IMR-90 (cell line): ENCODE measurements around the gene NKG7. TPM values are rescaled to one million over a fixed set of nuclear protein-coding genes. Genes with fewer than 3 reads are reported as not detected.

Source experiments
- ATAC-seq: fragments of 200-7000 bp; cut with Tn5 transposase; 2 replicates; pipeline ENCODE4 v1.9.1; 2020; ENCODE audit warnings: low read depth, mild to moderate bottlenecking, moderate library complexity
- BruUV-seq: library from RNA; stranded (reverse); fragments of 400-500 nt; replicated peaks from 2 replicates; lab custom pipeline; 2021; lab: Mats Ljungman, UMichigan
- CTCF ChIA-PET: fragments of 300-600 bp; formaldehyde crosslinking; extraction: SDS; loops from one replicate; lab custom pipeline; 2021; ENCODE audit warnings: antibody characterized with exemption; lab: Yijun Ruan, JAX
- POLR2A ChIA-PET: fragments of 300-600 bp; sonication (Branson Sonifier 250); formaldehyde crosslinking; loops from one replicate; lab custom pipeline; 2022; ENCODE audit warnings: antibody characterized with exemption; ENCODE audit not compliant: unreplicated experiment; lab: Charles Lee
- DNase-seq: peaks from one replicate; pipeline ENCODE4 v3.0.0; 2013
- H2AFZ ChIP-seq: replicated peaks from 2 replicates; pipeline ENCODE3; 2013; ENCODE audit warnings: low read length, mild to moderate bottlenecking; ENCODE audit not compliant: poor library complexity
- H2AK5ac ChIP-seq: 2 replicates; pipeline ENCODE4 v1.6.1; 2013; ENCODE audit warnings: low read depth, low read length, inconsistent platforms
- H2AK9ac ChIP-seq: replicated peaks from 2 replicates; pipeline ENCODE3; 2013; ENCODE audit warnings: mild to moderate bottlenecking, low read depth, low read length, moderate library complexity; ENCODE audit not compliant: poor library complexity
- H2BK120ac ChIP-seq: 2 replicates; pipeline ENCODE4 v1.6.1; 2013; ENCODE audit warnings: low read depth, low read length, inconsistent platforms
- H2BK15ac ChIP-seq: 3 replicates; pipeline ENCODE4 v1.6.1; 2013; ENCODE audit warnings: low read depth, low read length, inconsistent platforms
- H2BK20ac ChIP-seq: 2 replicates; pipeline ENCODE4 v1.6.1; 2013; ENCODE audit warnings: low read depth, mild to moderate bottlenecking, inconsistent platforms, low read length, moderate library complexity
- H2BK5ac ChIP-seq: 2 replicates; pipeline ENCODE4 v1.6.1; 2013; ENCODE audit warnings: mild to moderate bottlenecking, low read depth, low read length, inconsistent platforms; ENCODE audit not compliant: poor library complexity, severe bottlenecking
- H3K14ac ChIP-seq: replicated peaks from 2 replicates; pipeline ENCODE4 v1.6.1; 2013; ENCODE audit warnings: low read depth, low read length, inconsistent platforms
- H3K18ac ChIP-seq: 2 replicates; pipeline ENCODE4 v1.6.1; 2013; ENCODE audit warnings: low read depth, low read length, control low read depth
- H3K23ac ChIP-seq: 2 replicates; pipeline ENCODE4 v1.6.1; 2013; ENCODE audit warnings: low read depth, low read length, inconsistent platforms
- H3K27ac ChIP-seq: 2 replicates; pipeline ENCODE4 v1.5.1; 2013; ENCODE audit warnings: mild to moderate bottlenecking, control low read depth, low read length; ENCODE audit not compliant: insufficient read depth
- H3K27me3 ChIP-seq: 2 replicates; pipeline ENCODE4 v1.6.1; 2013; ENCODE audit warnings: low read length; ENCODE audit not compliant: control insufficient read depth, insufficient read depth
- H3K36me3 ChIP-seq: 2 replicates; pipeline ENCODE4 v1.6.1; 2013; ENCODE audit warnings: low read length, mixed read lengths; ENCODE audit not compliant: control insufficient read depth, insufficient read depth
- H3K4ac ChIP-seq: 2 replicates; pipeline ENCODE4 v1.6.1; 2013; ENCODE audit warnings: low read depth, low read length, inconsistent platforms
- H3K4me1 ChIP-seq: 2 replicates; pipeline ENCODE4 v1.6.1; 2013; ENCODE audit warnings: low read length, mixed read lengths; ENCODE audit not compliant: control insufficient read depth, insufficient read depth
- H3K4me2 ChIP-seq: 2 replicates; pipeline ENCODE4 v1.6.1; 2013; ENCODE audit warnings: low read depth, mild to moderate bottlenecking, control low read depth, low read length, moderate library complexity
- H3K4me3 ChIP-seq: 2 replicates; pipeline ENCODE4 v1.5.1; 2013; ENCODE audit warnings: low read depth, mild to moderate bottlenecking, control low read depth, low read length, moderate library complexity; ENCODE audit not compliant: insufficient read depth
- H3K56ac ChIP-seq: 2 replicates; pipeline ENCODE4 v1.6.1; 2013; ENCODE audit warnings: low read length, inconsistent platforms; ENCODE audit not compliant: insufficient read depth; ENCODE audit errors: extremely low read depth
- H3K79me1 ChIP-seq, 2 experiments: 2 replicates each; pipeline ENCODE4 v1.6.1; 2013; ENCODE audit warnings: low read length in 2 of 2, inconsistent platforms in 1 of 2, low read depth in 1 of 2
- H3K9ac ChIP-seq: 2 replicates; pipeline ENCODE4 v1.6.1; 2013; ENCODE audit warnings: low read depth, low read length, control low read depth
- H3K9me1 ChIP-seq: 2 replicates; pipeline ENCODE4 v1.6.1; 2013; ENCODE audit warnings: low read length, inconsistent platforms; ENCODE audit not compliant: insufficient read depth
- H3K9me3 ChIP-seq: 2 replicates; pipeline ENCODE4 v1.6.1; 2013; ENCODE audit warnings: low read length; ENCODE audit not compliant: control insufficient read depth, insufficient read depth
- H4K20me1 ChIP-seq: 2 replicates; pipeline ENCODE4 v1.6.1; 2013; ENCODE audit warnings: low read length, inconsistent platforms; ENCODE audit not compliant: insufficient read depth
- H4K5ac ChIP-seq: 2 replicates; pipeline ENCODE4 v1.6.1; 2013; ENCODE audit warnings: mild to moderate bottlenecking, low read depth, low read length, control low read depth
- H4K8ac ChIP-seq, 2 experiments: 2 replicates each; pipeline ENCODE4 v1.6.1; 2013; ENCODE audit warnings: low read depth in 2 of 2, low read length in 2 of 2, control low read depth in 1 of 2, inconsistent platforms in 1 of 2
- H4K91ac ChIP-seq: 2 replicates; pipeline ENCODE4 v1.6.1; 2013; ENCODE audit warnings: low read depth, low read length, inconsistent platforms; ENCODE audit not compliant: insufficient read depth
- RFX5 ChIP-seq: IDR thresholded peaks from 2 replicates; pipeline ENCODE4 v1.8.0; 2012; ENCODE audit warnings: low read depth, mild to moderate bottlenecking, low read length, moderate library complexity
- WGBS, 2 experiments: methylation state at CpG; one replicate each; pipeline versions ENCODE4 v1.1.5 to v1.1.7; 2013; ENCODE audit warnings: missing lambda C conversion rate in 2 of 2; ENCODE audit not compliant: insufficient read length in 1 of 2; ENCODE audit errors: extremely low coverage in 2 of 2; 5-methylcytosine and 5-hydroxymethylcytosine counted together
- dilution Hi-C: fragments of 300-500 bp; cut with HindIII; formaldehyde crosslinking; loops from one replicate; pipeline ENCODE4 v1.14.3; 2018; ENCODE audit warnings: low sequenced_read_pairs; ENCODE audit not compliant: unreplicated experiment
- in situ Hi-C: fragments of 300-500 bp; cut with MboI; formaldehyde crosslinking; loops from 3 replicates; pipeline ENCODE4 v1.14.3; 2019; ENCODE audit warnings: low sequenced_read_pairs, inconsistent platforms, mixed read lengths
- intact Hi-C: fragments of 100-400 bp; cut with micrococcal nuclease; formaldehyde crosslinking; loops from 2 replicates; pipeline ENCODE4 v1.10.0; 2022
- polyA plus RNA-seq, 3 experiments: library from polyadenylated mRNA; depleted of rRNA; stranded (reverse); fragments of >200 nt; gene quantifications; 2 replicates each; pipeline ENCODE4 v1.2.3, GENCODE V29; 2012; ENCODE audit warnings: low replicate concordance in 1 of 3
- total RNA-seq: library from RNA; depleted of rRNA; stranded (reverse); fragments of >200 nt; gene quantifications from 2 replicates; pipeline ENCODE4 v1.2.3, GENCODE V29; 2012; rRNA removed
- TF ChIP-seq, protein P1 (sequence below): fragments of 150-350 bp; IDR thresholded peaks from 2 replicates; pipeline ENCODE4 v1.6.1; 2017; ENCODE audit warnings: mild to moderate bottlenecking, antibody characterized with exemption, low read length, low read depth

The NKG7 gene
- total and polyA plus RNA-seq, 2 of the 4 experiments (the other 2 are of a cell fraction) = not detected

DNA sequence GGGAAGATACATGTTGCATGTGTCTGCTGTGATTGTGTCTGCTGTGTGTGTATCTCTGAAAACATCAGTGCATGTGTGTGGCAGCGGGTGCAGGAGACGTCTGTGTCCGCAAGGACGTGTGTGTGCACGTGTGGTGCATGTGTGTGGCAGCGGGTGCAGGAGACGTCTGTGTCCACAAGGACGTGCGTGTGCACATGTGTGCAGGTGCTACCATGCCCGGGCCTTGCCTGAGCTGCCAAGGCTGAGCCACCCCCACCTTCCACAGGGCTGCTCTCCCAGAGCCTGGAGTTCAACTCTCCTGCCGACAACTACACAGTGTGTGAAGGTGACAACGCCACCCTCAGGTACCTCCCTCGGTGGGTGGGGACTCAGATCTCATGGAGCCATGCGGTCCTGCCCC lies 50.7 kb downstream of the NKG7 start:
- H3K4me1 ChIP-seq = no peaks in the 10 kb centered on the region

More for the DNA sequence above, 50.7 kb downstream of the NKG7 start:
- WGBS, 2 experiments = 47% methylated on average over 3 of the region's 14 CpGs; no CpG with 5 or more reads in 1 of the 2 experiments
- no TSS peak for BruUV-seq
- Histone ChIP-seq H3K18ac (no peak overlapping the region), H3K27ac (no peak overlapping the region), H2BK15ac (no peak overlapping the region), H2AFZ (no peak overlapping the region), H2AK5ac (no peak overlapping the region), H3K4me3 (no peak overlapping the region), H2AK9ac (no peak overlapping the region), H4K5ac (no peak overlapping the region), H3K4me2 (no peak overlapping the region), H3K23ac (no peak overlapping the region), H3K79me1 (no peaks in the 10 kb centered on the region), H4K91ac (no peak overlapping the region), H3K9me1 (no peaks in the 10 kb centered on the region), H3K36me3 (no peaks in the 10 kb centered on the region), H2BK5ac (no peak overlapping the region), H2BK20ac (no peak overlapping the region), H4K8ac (no peak overlapping the region), H3K9me3 (no peaks in the 10 kb centered on the region), H3K27me3 (no peaks in the 10 kb centered on the region), H3K4ac (no peak overlapping the region), H3K56ac (no peak overlapping the region), H3K9ac (no peak overlapping the region), H2BK120ac (no peak overlapping the region), H3K14ac (no peak overlapping the region), H4K20me1 (no peaks in the 10 kb centered on the region)
- DNase-seq (no peak), ATAC-seq (no peak)
- CTCF ChIA-PET = no interaction called here
- POLR2A ChIA-PET = no interaction called here
- dilution Hi-C loops (no loop called here), in situ Hi-C loops (no loop called here), intact Hi-C loops (no loop called here)
- no peak for TF ChIP-seq RFX5
- TF ChIP-seq, protein P1, sequence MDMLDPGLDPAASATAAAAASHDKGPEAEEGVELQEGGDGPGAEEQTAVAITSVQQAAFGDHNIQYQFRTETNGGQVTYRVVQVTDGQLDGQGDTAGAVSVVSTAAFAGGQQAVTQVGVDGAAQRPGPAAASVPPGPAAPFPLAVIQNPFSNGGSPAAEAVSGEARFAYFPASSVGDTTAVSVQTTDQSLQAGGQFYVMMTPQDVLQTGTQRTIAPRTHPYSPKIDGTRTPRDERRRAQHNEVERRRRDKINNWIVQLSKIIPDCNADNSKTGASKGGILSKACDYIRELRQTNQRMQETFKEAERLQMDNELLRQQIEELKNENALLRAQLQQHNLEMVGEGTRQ = no peak

Other genes with a start within 250 kb of the NKG7 start
- not detected in 2 replicates for gene SIGLEC9, start 247.7 kb downstream of the NKG7 start, total RNA-seq
- gene SIGLEC9, start 247.7 kb downstream of the NKG7 start, polyA plus RNA-seq (2012; rRNA removed) = 0.03 TPM in 1 of 2 replicates, not detected in the other
- gene SIGLEC7, start 230.4 kb downstream of the NKG7 start, total RNA-seq = not detected in 2 replicates
- gene SIGLEC7, start 230.4 kb downstream of the NKG7 start, polyA plus RNA-seq (2012; rRNA removed) = not detected in 2 replicates
- not detected in 2 replicates for gene CD33, start 147.6 kb downstream of the NKG7 start, total RNA-seq
- gene CD33, start 147.6 kb downstream of the NKG7 start, polyA plus RNA-seq (2012; rRNA removed) = not detected in 2 replicates
- gene SIGLECL1, start 121.6 kb downstream of the NKG7 start, total RNA-seq = not detected in 2 replicates
- gene SIGLECL1, start 121.6 kb downstream of the NKG7 start, polyA plus RNA-seq (2012; rRNA removed) = not detected in 2 replicates
- gene IGLON5, start 61.0 kb downstream of the NKG7 start, total RNA-seq = not detected in 2 replicates
- not detected in 2 replicates for gene IGLON5, start 61.0 kb downstream of the NKG7 start, polyA plus RNA-seq (2012; rRNA removed)
- gene VSIG10L, start 30.5 kb downstream of the NKG7 start, total RNA-seq = under 0.01 and 0.18 TPM in 2 replicates
- 1.2 and 1.4 TPM in 2 replicates for gene VSIG10L, start 30.5 kb downstream of the NKG7 start, polyA plus RNA-seq (2012; rRNA removed)
- gene ETFB, start 6.3 kb downstream of the NKG7 start, total RNA-seq = 166 and 175 TPM in 2 replicates
- 141 and 151 TPM in 2 replicates for gene ETFB, start 6.3 kb downstream of the NKG7 start, polyA plus RNA-seq (2012; rRNA removed)
- not detected in 2 replicates for gene CLDND2, start 3.7 kb downstream of the NKG7 start, total RNA-seq
- gene CLDND2, start 3.7 kb downstream of the NKG7 start, polyA plus RNA-seq (2012; rRNA removed) = not detected in 2 replicates
- gene LIM2, start 15.3 kb upstream of the NKG7 start, total RNA-seq = not detected in 2 replicates
- gene LIM2, start 15.3 kb upstream of the NKG7 start, polyA plus RNA-seq (2012; rRNA removed) = not detected in 2 replicates
- gene C19orf84, start 17.9 kb upstream of the NKG7 start, total RNA-seq = not detected in 2 replicates
- gene C19orf84, start 17.9 kb upstream of the NKG7 start, polyA plus RNA-seq (2012; rRNA removed) = not detected in 2 replicates
- gene SIGLEC10, start 45.0 kb upstream of the NKG7 start, total RNA-seq = not detected in 2 replicates
- gene SIGLEC10, start 45.0 kb upstream of the NKG7 start, polyA plus RNA-seq (2012; rRNA removed) = not detected in 2 replicates
- not detected in 2 replicates for gene SIGLEC8, start 85.8 kb upstream of the NKG7 start, total RNA-seq
- gene SIGLEC8, start 85.8 kb upstream of the NKG7 start, polyA plus RNA-seq (2012; rRNA removed) = not detected in 2 replicates
- not detected in 2 replicates for gene CEACAM18, start 105.9 kb upstream of the NKG7 start, total RNA-seq
- gene CEACAM18, start 105.9 kb upstream of the NKG7 start, polyA plus RNA-seq (2012; rRNA removed) = not detected in 2 replicates
- gene SIGLEC12, start 129.1 kb upstream of the NKG7 start, total RNA-seq = not detected in 2 replicates
- not detected in 2 replicates for gene SIGLEC12, start 129.1 kb upstream of the NKG7 start, polyA plus RNA-seq (2012; rRNA removed)
- not detected in 2 replicates for gene SIGLEC6, start 159.0 kb upstream of the NKG7 start, total RNA-seq
- not detected in 2 replicates for gene SIGLEC6, start 159.0 kb upstream of the NKG7 start, polyA plus RNA-seq (2012; rRNA removed)
- 6.4 and 8.4 TPM in 2 replicates for gene ZNF175, start 198.6 kb upstream of the NKG7 start, total RNA-seq
- gene ZNF175, start 198.6 kb upstream of the NKG7 start, polyA plus RNA-seq (2012; rRNA removed) = 3.3 and 3.6 TPM in 2 replicates